GM23338 (cell line): ENCODE data around the gene CENPB. TPM values are rescaled to one million over a fixed set of nuclear protein-coding genes. Genes with fewer than 3 reads are reported as not detected.

Experiments used
- ATAC-seq: fragments of 200-7000 bp; cut with Tn5 transposase; 3 replicates; pipeline ENCODE4 v1.9.1; 2020
- DNase-seq: peaks from one replicate; pipeline ENCODE4 v3.0.0-alpha.2; 2015; ENCODE audit warnings: low spot score
- H2AFZ ChIP-seq: fragments of 200-600 bp; sonication (generic); 2 replicates; pipeline ENCODE4 v1.8.0; 2016; ENCODE audit warnings: antibody characterized with exemption, mild to moderate bottlenecking, moderate library complexity
- H3F3A ChIP-seq: fragments of 200-600 bp; sonication (generic); replicated peaks from 2 replicates; pipeline ENCODE4 v1.8.0; 2017; ENCODE audit warnings: antibody characterized with exemption, mixed run types, low read depth
- H3K27ac ChIP-seq: fragments of 200-600 bp; sonication (generic); 2 replicates; pipeline ENCODE4 v1.6.1; 2016; ENCODE audit warnings: low read depth
- H3K27me3 ChIP-seq: fragments of 200-600 bp; sonication (generic); 2 replicates; pipeline ENCODE4 v1.8.0; 2016; ENCODE audit warnings: mild to moderate bottlenecking, mixed run types, moderate library complexity; ENCODE audit not compliant: insufficient read depth
- H3K36me3 ChIP-seq: fragments of 200-600 bp; sonication (generic); 2 replicates; pipeline ENCODE4 v1.8.0; 2016; ENCODE audit warnings: mild to moderate bottlenecking; ENCODE audit not compliant: insufficient read depth
- H3K4me1 ChIP-seq: fragments of 200-600 bp; sonication (generic); 2 replicates; pipeline ENCODE4 v1.8.0; 2016; ENCODE audit warnings: mild to moderate bottlenecking, moderate library complexity; ENCODE audit not compliant: insufficient read depth
- H3K4me2 ChIP-seq: fragments of 200-600 bp; sonication (generic); 2 replicates; pipeline ENCODE4 v1.7.1; 2017; ENCODE audit warnings: mixed run types
- H3K4me3 ChIP-seq: fragments of 200-600 bp; sonication (generic); 2 replicates; pipeline ENCODE4 v1.6.1; 2016; ENCODE audit warnings: mixed run types
- H3K79me2 ChIP-seq: fragments of 200-600 bp; sonication (generic); replicated peaks from 2 replicates; pipeline ENCODE4 v1.8.0; 2017; ENCODE audit warnings: mild to moderate bottlenecking; ENCODE audit not compliant: insufficient read depth
- H3K9me2 ChIP-seq: fragments of 200-600 bp; sonication (generic); 2 replicates; pipeline ENCODE4 v1.8.0; 2017; ENCODE audit not compliant: insufficient read depth
- H4K20me1 ChIP-seq: fragments of 200-600 bp; sonication (generic); replicated peaks from 2 replicates; pipeline ENCODE4 v1.8.0; 2017; ENCODE audit warnings: mild to moderate bottlenecking; ENCODE audit not compliant: insufficient read depth
- H3K27ac Mint-ChIP-seq: 2 replicates; pipeline ENCODE4 v1.8.0; 2020; ENCODE audit warnings: inconsistent platforms, mild to moderate bottlenecking, moderate library complexity, mixed read lengths
- H3K27me3 Mint-ChIP-seq: 3 replicates; pipeline ENCODE4 v1.8.0; 2022; ENCODE audit warnings: low read depth, mild to moderate bottlenecking, moderate library complexity, mixed read lengths, inconsistent platforms; ENCODE audit not compliant: insufficient read depth, poor library complexity
- H3K36me3 Mint-ChIP-seq: 3 replicates; pipeline ENCODE4 v1.8.0; 2021; ENCODE audit warnings: low read depth, mild to moderate bottlenecking, inconsistent platforms, moderate library complexity, mixed read lengths
- H3K4me1 Mint-ChIP-seq: 3 replicates; pipeline ENCODE4 v1.8.0; 2020; ENCODE audit warnings: mild to moderate bottlenecking, inconsistent platforms, mixed read lengths
- H3K4me3 Mint-ChIP-seq: 3 replicates; pipeline ENCODE4 v1.8.0; 2021; ENCODE audit warnings: moderate library complexity, mild to moderate bottlenecking, inconsistent platforms, mixed read lengths
- H3K9me3 Mint-ChIP-seq: 3 replicates; pipeline ENCODE4 v1.8.0; 2020; ENCODE audit warnings: moderate library complexity, mild to moderate bottlenecking, inconsistent platforms, mixed read lengths
- CREB1 ChIP-seq: fragments of 250-450 bp; sonication (Bioruptor Pico); IDR thresholded peaks from 2 replicates; pipeline ENCODE4 v1.5.0; 2020; ENCODE audit warnings: low read depth, mild to moderate bottlenecking, moderate library complexity
- ETS1 ChIP-seq: IDR thresholded peaks from 2 replicates; pipeline ENCODE4 v1.6.1; 2016; ENCODE audit warnings: antibody characterized with exemption
- EZH2 ChIP-seq: fragments of 200-600 bp; sonication (generic); IDR thresholded peaks from one replicate; pipeline ENCODE4 v1.8.0; 2017; ENCODE audit warnings: antibody characterized with exemption, mild to moderate bottlenecking, low read depth; ENCODE audit not compliant: unreplicated experiment
- EZH2phosphoT487 ChIP-seq: fragments of 200-600 bp; sonication (generic); IDR thresholded peaks from one replicate; pipeline ENCODE4 v1.8.1; 2018; ENCODE audit warnings: antibody characterized with exemption; ENCODE audit not compliant: unreplicated experiment
- NANOG ChIP-seq: IDR thresholded peaks from 2 replicates; pipeline ENCODE4 v1.6.1; 2016; ENCODE audit warnings: antibody characterized with exemption, borderline replicate concordance
- REST ChIP-seq: IDR thresholded peaks from one replicate; pipeline ENCODE4 v1.6.1; 2018; ENCODE audit warnings: antibody characterized with exemption; ENCODE audit not compliant: unreplicated experiment
- STAT1 ChIP-seq: IDR thresholded peaks from one replicate; pipeline ENCODE4 v1.6.1; 2016; ENCODE audit warnings: antibody characterized with exemption; ENCODE audit not compliant: unreplicated experiment
- ZNF331 ChIP-seq: fragments of 250-450 bp; sonication (Bioruptor Pico); IDR thresholded peaks from 2 replicates; pipeline ENCODE4 v1.5.0; 2020; ENCODE audit warnings: low read depth, mild to moderate bottlenecking, moderate library complexity
- polyA plus RNA-seq: library from polyadenylated mRNA; unstranded; fragments of >200 nt; fragmentation: Nextera tagmentation; extraction: Ambion mirVana; gene quantifications from 2 replicates; pipeline ENCODE4 v1.2.1, GENCODE V29; 2016
- total RNA-seq: library from RNA; depleted of rRNA; stranded (reverse); fragments of >200 nt; shearing (Covaris generic); gene quantifications from 2 replicates; pipeline ENCODE4 v1.2.3, GENCODE V29; 2014

Gene CENPB
- total and polyA plus RNA-seq, 2 experiments from 2014 or later, result 10.8 to 52.1 TPM

DNA sequence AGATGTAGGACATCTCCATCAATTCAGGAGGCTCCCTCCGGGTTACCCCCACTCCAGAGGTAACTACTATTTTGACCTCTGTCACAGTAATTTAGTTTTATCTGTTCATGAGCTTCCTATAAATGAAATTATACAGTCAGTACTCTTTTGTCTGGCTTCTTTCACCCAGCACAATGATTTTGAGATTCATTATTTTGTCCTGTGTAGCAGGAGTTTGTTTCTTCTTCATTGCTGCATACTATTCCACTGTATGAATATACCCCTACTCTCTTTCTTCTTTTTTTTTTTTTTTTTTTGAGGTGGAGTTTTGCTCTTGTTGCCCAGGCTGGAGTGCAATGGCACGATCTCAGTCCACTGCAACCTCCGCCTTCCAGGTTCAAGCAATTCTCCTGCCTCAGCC is 22.0 kb upstream of the CENPB start (continued):
- TF ChIP-seq EZH2phosphoT487 (no peak), CREB1 (CRISPR knock-in tag) (no peak), EZH2 (no peak), REST (no peak), NANOG (no peak), ZNF331 (CRISPR knock-in tag) (no peak), ETS1 (no peak), STAT1 (no peak)

DNA sequence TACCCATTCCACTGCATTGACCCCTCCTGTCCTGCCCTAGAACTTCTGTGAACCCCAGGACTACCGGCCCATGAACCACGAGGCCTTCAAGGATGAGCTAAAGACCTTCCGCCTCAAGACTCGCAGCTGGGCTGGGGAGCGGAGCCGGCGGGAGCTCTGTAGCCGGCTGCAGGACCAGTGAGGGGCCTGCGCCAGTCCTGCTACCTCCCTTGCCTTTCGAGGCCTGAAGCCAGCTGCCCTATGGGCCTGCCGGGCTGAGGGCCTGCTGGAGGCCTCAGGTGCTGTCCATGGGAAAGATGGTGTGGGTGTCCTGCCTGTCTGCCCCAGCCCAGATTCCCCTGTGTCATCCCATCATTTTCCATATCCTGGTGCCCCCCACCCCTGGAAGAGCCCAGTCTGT is 18.2 kb upstream of the CENPB start:
- no peak for ATAC-seq
- peaks cover 9% of the 10 kb centered on the region for H3F3A ChIP-seq
- no peak overlapping the region for H3K27ac Mint-ChIP-seq
- H3K4me1 Mint-ChIP-seq, result peaks cover 39% of the 10 kb centered on the region
- no peak overlapping the region for H3K4me3 ChIP-seq
- peaks cover 53% of the 10 kb centered on the region for H3K36me3 Mint-ChIP-seq
- no peak overlapping the region for H3K4me3 Mint-ChIP-seq
- TF ChIP-seq STAT1, result no peak
- TF ChIP-seq REST, result no peak
- no peak for TF ChIP-seq EZH2phosphoT487
- no peak for TF ChIP-seq ZNF331 (CRISPR knock-in tag)
- no peak for TF ChIP-seq EZH2
- no peaks in the 10 kb centered on the region for H3K79me2 ChIP-seq
- H3K4me2 ChIP-seq, result no peak overlapping the region
- H3K27ac ChIP-seq, result no peak overlapping the region
- H3K27me3 ChIP-seq, result no peaks in the 10 kb centered on the region
- no peaks in the 10 kb centered on the region; the same call in 2 of the 3 replicates for H3K9me3 Mint-ChIP-seq
- peaks cover 20% of the 10 kb centered on the region for H3K27me3 Mint-ChIP-seq
- no peak for DNase-seq
- no peaks in the 10 kb centered on the region for H3K36me3 ChIP-seq
- H3K9me2 ChIP-seq, result no peaks in the 10 kb centered on the region
- H3K4me1 ChIP-seq, result peaks cover 28% of the 10 kb centered on the region
- H2AFZ ChIP-seq, result no peak overlapping the region
- H4K20me1 ChIP-seq, result no peaks in the 10 kb centered on the region; the same call in 1 of the 2 replicates
